Right lobe of liver (tissue), 4 donors: ENCODE measurements around the gene DMRT1.

ENCODE experiments used
- CTCF ChIP-seq, 4 donors: fragments of 200-600 bp in 3 of 4; fragments of 450-650 bp in 1 of 4; IDR thresholded peaks; one replicate each; pipeline versions ENCODE4 v1.5.1 to v1.8.0; 2016 to 2022; ENCODE audit warnings: antibody characterized with exemption in 4 of 4, mild to moderate bottlenecking in 2 of 4
- POLR2A ChIP-seq: fragments of 450-650 bp; IDR thresholded peaks from one replicate; pipeline ENCODE4 v1.6.1; 2017; ENCODE audit warnings: antibody characterized with exemption, mild to moderate bottlenecking
- donor health status: DM: no; HTN: no; CAD: no.
- donor health status: DM: no; HTN: no; CAD: no.
- donor health status: DM: no; HTN: yes; CAD: no.

DNA sequence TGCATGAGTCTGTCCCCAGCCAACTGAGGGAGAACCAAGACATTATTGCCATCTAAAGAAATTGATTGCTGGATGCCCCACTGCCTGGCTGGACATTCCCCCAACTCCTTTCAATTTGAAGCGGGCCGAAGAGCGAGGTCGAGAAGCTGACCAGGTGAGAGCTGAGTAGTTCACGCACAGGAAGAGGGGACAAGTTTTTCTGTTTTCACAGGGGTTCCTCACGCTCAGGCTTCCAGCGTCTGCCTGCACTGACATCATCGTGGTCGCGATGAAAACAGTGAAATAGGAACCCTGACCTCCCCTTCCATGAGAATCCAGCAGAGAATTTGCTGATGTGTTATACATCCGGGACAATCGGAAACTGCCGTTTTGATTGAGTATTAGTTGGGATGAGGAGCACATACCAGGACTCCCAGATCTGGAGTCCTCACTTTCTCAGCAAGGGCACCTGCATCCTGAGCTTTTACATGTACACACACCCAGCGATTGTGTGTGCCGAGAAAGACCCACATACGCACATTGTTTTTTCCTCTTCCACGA, 131.9 kb downstream of the DMRT1 start:
- TF ChIP-seq POLR2A, result no peak
- TF ChIP-seq CTCF (IDR thresholded peaks at IDR 0.05), result no peak
